ENCODE data around the gene MYOF.
"Not testable (repeated sequence)": the region's sequence is repeated elsewhere in the genome, so short reads cannot be mapped to it uniquely, and the experiment has no call there.

MYOF gene

DNA sequence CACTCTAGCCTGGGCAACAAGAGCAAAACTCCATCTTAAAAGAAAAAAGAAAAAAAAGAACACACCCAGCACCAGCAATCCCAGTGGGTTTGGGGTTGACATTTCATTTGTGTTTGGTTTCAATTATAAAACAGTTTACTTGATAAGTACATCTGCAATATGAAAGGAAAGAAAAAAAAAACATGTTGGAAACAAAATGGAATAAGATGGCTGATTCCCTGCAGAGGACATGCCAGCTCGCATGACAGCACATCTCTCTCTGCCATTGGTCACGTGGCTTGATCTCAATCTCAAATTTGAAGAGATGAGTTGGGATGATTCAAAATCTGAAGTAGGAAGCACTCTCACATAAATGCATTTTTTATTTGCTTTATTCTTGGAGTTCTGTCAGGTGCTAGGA is 28.0 kb downstream of the MYOF start:
- DNase-seq (ENCODE audit: low read depth): no peak

DNA sequence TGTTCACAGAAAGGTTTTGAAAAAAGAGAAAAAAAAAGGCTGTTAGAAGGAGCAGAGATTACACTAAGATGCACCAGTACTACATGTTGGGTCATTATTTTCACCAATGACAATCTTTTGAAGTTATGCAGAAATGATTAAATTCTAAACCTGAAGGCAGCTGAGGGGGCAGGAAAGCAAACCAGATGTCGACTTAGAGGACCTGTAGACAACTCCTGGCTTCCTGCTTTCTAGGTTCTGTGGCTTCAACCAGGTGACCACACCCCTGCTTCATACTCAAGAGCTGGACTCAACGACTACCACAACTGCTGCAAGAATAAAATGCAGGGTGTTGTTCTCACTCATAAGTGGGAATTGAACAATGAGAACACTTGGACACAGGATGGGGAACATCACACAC is 30.0 kb downstream of the MYOF start:
- DNase-seq (ENCODE audit: low read depth): no peak

DNA sequence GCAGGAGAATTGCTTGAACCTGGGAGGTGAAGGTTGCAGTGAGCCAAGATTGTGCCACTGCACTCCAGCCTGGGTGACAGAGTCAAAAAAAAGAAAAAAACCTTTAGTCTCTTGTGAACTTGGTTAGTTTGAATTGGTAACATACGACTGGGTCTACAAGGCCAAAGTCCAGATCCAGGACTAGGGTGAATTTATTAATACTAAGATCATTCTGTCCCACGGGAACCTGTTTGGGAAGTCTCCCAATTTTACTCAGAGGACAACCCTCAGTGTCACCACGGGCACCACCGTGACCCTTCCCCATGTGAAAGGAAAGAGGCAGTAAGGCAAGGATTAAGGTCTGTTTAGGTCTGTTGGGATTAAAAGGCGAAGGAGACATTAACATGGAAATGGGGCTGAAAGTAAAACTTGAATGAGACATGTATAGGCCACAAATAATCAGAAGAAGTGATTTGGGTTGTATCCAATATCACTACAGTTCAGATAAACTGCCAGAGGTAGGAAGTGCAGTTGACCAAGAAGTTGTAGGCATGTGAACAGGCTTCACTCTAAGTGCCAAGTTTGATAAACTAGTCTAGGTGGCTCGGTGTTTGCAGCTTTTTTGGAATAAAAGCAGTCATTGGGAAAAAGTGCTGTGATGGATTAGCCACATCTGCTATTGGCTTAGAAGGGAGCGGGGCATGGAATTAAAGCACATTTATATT is 30.7 kb downstream of the MYOF start:
- no peak for DNase-seq (ENCODE audit: low read depth)

DNA sequence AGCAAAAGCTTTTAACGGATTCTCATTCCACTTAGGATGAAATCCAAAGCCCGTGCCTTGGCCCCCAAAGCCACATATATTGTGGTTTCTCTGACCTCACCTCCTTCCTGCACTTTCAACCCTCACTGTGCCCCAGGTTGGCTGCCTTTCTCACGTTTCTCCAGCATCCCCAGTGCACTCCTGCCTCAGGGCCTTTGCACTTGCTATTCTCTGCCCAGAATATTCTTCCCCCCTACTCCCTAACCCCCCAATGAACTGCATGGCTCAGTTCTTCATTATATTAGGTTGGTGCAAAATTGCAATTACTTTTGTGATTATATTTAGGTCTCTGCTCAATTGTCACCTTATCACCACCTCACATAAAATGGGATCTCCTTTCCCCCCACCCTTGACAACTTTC is 34.2 kb downstream of the MYOF start:
- DNase-seq (ENCODE audit: low read depth): no peak

DNA sequence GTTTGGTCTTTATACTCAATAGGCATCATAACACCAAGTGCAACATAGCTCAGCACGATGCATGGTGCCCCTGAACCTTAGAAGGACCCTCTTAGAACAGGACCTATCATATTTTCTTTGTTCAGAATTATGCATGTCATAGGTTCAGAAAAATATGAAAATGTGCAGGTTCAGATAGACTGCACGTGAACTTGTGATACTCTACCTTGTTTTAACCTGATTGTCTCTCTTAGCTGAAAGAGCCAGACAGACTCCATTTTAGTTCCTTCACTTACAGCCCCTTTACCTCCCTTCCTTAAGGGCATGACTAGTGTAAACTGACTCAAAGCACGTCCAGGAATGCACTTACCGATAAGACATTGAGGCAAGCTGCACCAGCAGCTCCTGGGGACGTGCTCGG is 35.1 kb downstream of the MYOF start:
- DNase-seq (ENCODE audit: low read depth): no peak

DNA sequence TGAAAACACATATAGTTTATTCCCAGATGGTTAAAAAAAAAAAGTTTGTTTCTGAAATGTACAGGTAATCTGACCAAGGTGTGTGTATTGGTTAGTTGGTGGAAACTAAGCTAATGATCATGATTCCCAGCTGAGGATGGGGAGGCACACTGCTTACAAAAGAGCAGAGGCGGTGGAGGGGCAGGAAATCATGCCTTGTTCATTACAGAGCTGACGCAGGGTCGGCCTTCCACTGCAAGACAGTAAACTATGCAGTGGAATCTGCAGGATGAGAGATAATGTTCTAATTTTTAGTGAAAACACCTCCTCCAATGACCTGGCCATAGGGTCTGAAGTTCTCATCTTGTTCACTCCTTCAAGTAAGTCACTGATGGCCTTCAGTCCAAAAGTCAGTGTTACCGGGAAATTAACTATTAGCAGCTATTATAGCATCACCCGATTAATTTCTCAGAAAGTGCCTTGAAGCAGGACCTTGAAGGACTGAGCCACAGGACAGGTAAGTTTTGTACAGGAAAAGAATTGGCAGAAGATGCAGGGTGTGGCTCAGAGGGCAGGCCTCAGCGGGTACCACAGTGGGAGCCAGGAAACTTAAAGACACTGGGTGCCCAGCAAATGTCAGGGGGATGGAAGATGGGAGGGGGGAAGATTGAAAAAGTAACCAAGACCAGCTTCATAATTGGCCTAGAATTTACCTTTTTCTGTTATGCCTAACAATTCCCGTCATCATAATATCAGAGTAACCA is 36.0 kb downstream of the MYOF start:
- DNase-seq (ENCODE audit: low read depth): no peak

DNA sequence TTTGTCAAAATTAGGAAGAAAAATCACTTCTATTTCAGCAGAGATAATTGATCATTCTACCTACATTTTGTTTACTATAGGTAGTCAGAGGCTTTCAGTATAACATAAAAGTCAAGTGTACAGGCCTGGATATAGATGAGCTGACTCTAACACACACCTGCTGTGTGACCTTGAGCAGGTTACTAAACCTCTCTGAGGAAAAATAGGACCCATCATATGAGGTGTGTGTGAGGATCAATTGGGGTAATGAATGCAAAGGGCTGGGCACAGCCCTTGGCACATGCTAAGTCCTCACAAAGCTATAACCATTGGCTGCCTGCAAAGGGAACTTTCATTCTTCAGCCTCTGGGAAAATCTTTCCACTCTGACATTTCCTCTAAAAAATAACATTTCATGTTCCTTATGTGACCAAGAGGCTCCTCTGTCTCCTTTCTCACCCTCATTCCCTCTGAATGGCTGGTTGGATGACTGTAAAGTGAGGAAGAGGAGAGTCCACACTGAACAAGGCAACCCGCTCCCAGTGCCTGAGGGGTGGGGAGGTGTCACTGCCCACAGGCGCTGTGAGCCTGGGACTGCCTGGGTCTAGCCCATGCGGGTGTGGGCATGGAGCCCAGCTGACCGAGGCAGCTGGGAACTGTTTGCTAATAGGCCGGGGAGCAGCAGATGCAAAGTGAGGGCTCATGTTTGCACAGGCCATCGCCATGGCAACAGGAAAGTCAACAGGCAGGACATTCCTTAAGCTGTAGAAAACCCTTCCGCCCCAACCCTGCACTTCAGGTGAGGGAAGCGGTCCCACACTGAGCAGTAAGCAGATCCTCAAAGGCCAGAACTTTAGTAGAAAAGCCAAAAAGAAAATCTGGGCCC is 36.8 kb downstream of the MYOF start:
- no peak for DNase-seq (ENCODE audit: low read depth)

DNA sequence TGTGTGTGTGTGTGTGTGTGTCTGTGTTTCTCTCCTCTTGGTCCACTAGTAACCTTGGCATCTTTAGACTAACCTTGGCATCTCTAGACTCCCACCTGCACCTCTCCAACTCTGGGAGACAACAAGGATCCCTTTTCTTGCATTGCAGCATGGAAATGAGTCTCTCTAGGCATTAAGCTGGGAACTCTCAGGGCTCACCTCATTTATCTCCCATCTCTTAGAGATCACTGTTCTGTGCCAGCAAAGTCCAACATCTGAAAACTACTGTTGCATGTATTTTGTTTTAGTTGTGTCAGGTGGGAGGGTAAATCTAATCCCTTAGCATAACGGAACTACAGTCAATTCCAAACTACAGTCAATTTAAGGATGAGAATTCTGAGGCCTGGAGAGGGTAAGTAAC is 38.7 kb downstream of the MYOF start:
- DNase-seq (ENCODE audit: low read depth): no peak

GRCh38 chr10:93442721-93443120 is 39.4 kb downstream of the MYOF start:
- DNase-seq (ENCODE audit: low read depth): not testable (repeated sequence)

DNA sequence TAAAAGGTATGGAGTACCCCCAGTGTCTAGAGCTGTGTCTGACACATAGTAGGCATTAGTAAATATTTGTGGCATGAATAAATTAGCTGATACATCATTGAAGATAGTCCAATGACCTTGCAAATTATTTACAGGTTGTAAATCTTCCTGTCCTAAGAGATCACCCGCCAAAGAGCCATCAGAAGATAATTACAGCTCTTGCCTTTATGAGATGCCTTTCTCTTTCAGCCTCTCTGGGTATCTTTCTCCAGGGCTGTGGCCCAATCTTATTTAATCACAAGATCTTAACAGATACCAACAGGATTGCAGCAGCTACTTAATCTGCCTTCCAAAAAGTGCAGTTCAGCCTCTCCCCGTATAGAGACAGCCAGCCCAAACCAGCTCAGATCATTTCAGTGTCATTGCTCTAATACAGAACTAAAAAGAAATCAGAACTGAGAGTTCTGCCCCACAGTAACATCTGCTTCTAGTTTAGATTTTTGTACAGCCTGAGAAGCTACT is 41.5 kb downstream of the MYOF start:
- DNase-seq (ENCODE audit: low read depth): no peak

- no peak for DNase-seq (ENCODE audit: low read depth)
Measured at GRCh38 chr10:93438613-93439253, 43.4 kb downstream of the MYOF start.

DNA sequence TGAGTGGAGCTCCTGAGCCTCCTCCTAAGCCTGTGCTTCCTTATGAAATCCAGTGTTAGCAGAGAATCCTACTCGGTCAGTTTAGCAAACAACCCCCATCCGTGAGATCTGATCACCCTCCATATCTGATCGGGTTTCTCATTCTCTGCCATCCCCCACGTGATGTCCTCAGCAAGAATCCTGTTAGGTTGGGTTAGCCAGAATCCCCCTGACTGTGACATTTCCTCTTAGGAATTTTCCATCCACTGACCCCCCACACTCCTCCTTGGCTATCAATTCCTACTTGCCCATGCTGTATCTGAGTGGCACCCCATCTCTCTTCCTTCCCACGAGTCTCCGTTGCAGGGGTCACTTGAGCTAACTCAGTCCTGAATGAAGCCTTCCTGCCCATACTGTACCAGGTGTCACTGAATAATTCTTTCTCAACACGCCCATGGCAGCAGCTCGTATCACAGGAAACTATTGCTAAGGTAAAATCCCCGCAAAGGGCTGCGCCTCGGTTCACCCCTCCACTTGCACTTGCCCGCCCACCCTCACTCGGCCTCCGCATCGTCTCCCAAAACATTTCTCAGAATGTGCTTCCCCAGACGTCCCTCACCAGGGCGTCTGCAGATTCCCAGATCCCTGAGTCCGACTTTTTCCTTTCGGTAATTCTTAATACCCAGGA is 44.1 kb downstream of the MYOF start:
- no peak for DNase-seq (ENCODE audit: low read depth)

- no peak for DNase-seq (ENCODE audit: low read depth)
Measured at GRCh38 chr10:93437086-93437945, 44.8 kb downstream of the MYOF start.

- no peak for DNase-seq (ENCODE audit: low read depth)
Measured at GRCh38 chr10:93436591-93437085, 45.5 kb downstream of the MYOF start.

GRCh38 chr10:93435621-93436397 is 46.3 kb downstream of the MYOF start:
- DNase-seq (ENCODE audit: low read depth): no peak

DNA sequence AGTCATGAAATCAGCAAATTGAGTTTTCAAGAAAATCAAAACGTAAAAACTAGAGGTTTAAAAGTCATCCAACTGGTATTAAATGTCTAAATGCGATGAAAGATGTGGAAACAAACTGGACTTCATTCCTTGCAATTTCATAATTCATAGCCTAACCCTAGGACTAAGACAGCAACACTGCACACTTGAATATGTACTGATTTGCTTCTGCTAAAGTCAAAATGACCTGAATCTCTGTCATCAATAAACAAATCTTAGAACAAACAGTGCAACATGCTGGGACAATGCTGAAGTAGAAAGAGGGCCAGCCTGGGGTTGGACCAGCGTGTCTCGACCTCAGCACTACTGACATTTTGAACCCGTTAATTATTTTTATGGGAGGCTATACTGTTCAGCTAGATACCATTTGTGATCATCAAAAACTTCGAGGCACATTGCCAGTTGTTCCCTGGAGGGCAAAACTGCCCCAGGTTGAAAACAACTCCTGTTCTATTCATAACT is 47.1 kb downstream of the MYOF start:
- no peak for DNase-seq (ENCODE audit: low read depth)

GRCh38 chr10:93431361-93431760 is 50.8 kb downstream of the MYOF start:
- no peak for DNase-seq (ENCODE audit: low read depth)

- no peak for DNase-seq (ENCODE audit: low read depth)
Measured at GRCh38 chr10:93425861-93426260, 56.3 kb downstream of the MYOF start.

GRCh38 chr10:93422118-93422517 is 60.0 kb downstream of the MYOF start:
- no peak for DNase-seq (ENCODE audit: low read depth)

Measured in stimulated activated CD8-positive, alpha-beta memory T cell treated with anti-CD3 and anti-CD28 coated beads, Interleukin-15, amount 100 ng/mL, for 1 hour (primary cell).